ENCODE measurements around the gene C12orf56.

DNA sequence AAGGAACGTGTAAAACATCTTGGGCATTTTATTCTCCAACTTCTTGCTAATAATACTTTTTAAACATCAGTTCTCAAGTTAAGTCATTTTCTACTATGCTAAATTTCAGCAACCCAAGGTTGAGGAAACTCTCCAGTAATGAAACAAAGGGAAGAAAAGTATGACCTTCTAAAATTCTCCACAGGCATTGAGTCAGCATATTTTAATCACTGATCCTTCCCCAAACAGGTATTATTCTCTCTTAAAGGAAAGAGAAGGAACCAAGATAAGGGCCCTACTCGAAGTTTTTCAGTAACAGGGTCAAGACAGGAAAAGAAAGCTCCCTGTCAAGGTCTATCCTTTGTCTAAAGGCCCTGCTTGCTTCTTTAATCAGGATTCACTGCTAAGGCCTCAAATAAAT, 171.4 kb downstream of the C12orf56 start:
- TF ChIP-seq, protein P1, sequence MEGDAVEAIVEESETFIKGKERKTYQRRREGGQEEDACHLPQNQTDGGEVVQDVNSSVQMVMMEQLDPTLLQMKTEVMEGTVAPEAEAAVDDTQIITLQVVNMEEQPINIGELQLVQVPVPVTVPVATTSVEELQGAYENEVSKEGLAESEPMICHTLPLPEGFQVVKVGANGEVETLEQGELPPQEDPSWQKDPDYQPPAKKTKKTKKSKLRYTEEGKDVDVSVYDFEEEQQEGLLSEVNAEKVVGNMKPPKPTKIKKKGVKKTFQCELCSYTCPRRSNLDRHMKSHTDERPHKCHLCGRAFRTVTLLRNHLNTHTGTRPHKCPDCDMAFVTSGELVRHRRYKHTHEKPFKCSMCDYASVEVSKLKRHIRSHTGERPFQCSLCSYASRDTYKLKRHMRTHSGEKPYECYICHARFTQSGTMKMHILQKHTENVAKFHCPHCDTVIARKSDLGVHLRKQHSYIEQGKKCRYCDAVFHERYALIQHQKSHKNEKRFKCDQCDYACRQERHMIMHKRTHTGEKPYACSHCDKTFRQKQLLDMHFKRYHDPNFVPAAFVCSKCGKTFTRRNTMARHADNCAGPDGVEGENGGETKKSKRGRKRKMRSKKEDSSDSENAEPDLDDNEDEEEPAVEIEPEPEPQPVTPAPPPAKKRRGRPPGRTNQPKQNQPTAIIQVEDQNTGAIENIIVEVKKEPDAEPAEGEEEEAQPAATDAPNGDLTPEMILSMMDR (IDR thresholded peaks at IDR 0.05; ENCODE audit: low read depth, low read length, missing input control): no peak
- no peak for TF ChIP-seq RXRA (IDR thresholded peaks at IDR 0.05)
- TF ChIP-seq YY1 (IDR thresholded peaks at IDR 0.05): no peak
